ENCODE measurements around the gene WDR83.
"Not testable (repeated sequence)": the region's sequence is repeated elsewhere in the genome, so short reads cannot be mapped to it uniquely, and the experiment has no call there.

WDR83 gene

DNA sequence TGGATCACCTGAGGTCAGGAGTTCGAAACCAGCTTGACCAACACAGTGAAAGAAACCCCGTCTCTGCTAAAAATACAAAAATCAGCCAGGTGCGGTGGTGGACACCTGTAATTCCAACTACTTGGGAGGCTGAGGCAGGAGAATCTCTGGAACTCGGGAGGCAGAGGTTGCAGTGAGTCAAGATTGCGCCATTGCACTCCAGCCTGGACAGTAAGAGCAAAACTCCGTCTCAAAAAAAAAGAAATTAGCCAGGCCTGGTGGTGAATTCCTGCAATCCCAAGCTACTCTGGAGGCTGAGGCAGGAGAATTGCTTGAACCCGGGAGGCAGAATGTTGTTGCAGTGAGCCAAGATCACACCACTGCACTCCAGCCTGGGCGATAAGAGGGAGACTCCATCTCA is 42.0 kb downstream of the WDR83 start:
- Histone ChIP-seq H3K27ac (ENCODE audit: low read depth, low read length) (no peak overlapping the region), H3K9me3 (ENCODE audit: insufficient read depth, low read depth, low read length) (no peaks in the 10 kb centered on the region), H2BK5ac (ENCODE audit: low read depth, low read length, poor library complexity) (no peak overlapping the region), H2BK120ac (ENCODE audit: insufficient read depth, low read length, poor library complexity) (no peak overlapping the region), H3K36me3 (ENCODE audit: control insufficient read depth in 1 of 2, insufficient read depth in 2 of 2, low read length in 2 of 2) (peaks cover 71 to 77% of the 10 kb centered on the region in 2 experiments), H3K23ac (ENCODE audit: low read length) (no peak overlapping the region), H2AFZ (ENCODE audit: insufficient read depth, low read length, poor library complexity) (no peak overlapping the region), H3K9ac (ENCODE audit: low read length) (no peak overlapping the region), H3K14ac (ENCODE audit: low read length) (no peak overlapping the region), H3K27me3 (ENCODE audit: insufficient read depth, low read length) (no peaks in the 10 kb centered on the region), H3K4me3 (ENCODE audit: low read depth, low read length) (no peak overlapping the region), H4K91ac (ENCODE audit: low read depth, low read length) (no peak overlapping the region), H2AK5ac (ENCODE audit: low read length) (no peak overlapping the region), H3K4ac (ENCODE audit: low read depth, low read length) (no peak overlapping the region), H3K79me1 (ENCODE audit: low read length) (no peaks in the 10 kb centered on the region), H3K79me2 (ENCODE audit: control insufficient read depth, insufficient read depth, low read length, poor library complexity) (no peaks in the 10 kb centered on the region), H3K4me2 (ENCODE audit: low read length) (no peak overlapping the region), H3K18ac (ENCODE audit: low read length) (no peak overlapping the region), H3K4me1 (ENCODE audit: control insufficient read depth in 1 of 2, insufficient read depth in 2 of 2, low read length in 2 of 2) (no peaks in the 10 kb centered on the region), H2BK12ac (ENCODE audit: low read length) (no peak overlapping the region), H4K12ac (ENCODE audit: low read depth, low read length) (no peak overlapping the region), H4K8ac (ENCODE audit: low read depth, low read length) (no peak overlapping the region)
- no CpG with 5 or more reads among the region's 8 CpGs for WGBS (ENCODE audit: extremely low coverage, insufficient coverage, insufficient read length)
- DNase-seq, result peak; percentile 51 to 66

DNA sequence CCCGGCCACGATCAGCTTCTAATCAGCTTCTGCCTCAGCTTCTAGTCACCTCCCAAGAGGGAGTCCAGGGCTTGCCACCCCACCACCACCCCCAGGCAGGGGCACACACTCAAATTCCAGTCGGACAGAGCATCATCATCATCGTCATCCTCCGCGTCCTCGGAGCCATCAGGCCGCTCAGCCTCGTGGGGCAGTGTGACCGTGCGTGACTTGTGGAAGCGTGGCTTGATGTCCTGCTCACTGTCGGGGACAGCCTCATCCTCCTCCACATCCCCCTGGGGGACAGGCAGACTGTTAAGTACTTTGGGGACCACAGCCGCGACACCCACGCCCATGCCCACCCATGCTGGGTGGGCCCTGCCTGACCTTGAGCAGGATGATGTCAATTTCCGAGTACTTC is 44.6 kb downstream of the WDR83 start:
- H2AFZ ChIP-seq (ENCODE audit: insufficient read depth, low read length, poor library complexity), result no peak overlapping the region
- H4K12ac ChIP-seq (ENCODE audit: low read depth, low read length), result no peak overlapping the region
- H3K23ac ChIP-seq (ENCODE audit: low read length), result no peak overlapping the region
- H3K4me1 ChIP-seq (ENCODE audit: control insufficient read depth in 1 of 2, insufficient read depth in 2 of 2, low read length in 2 of 2), result no peaks in the 10 kb centered on the region
- H3K4ac ChIP-seq (ENCODE audit: low read depth, low read length), result no peak overlapping the region
- H2BK120ac ChIP-seq (ENCODE audit: insufficient read depth, low read length, poor library complexity), result no peak overlapping the region
- no peak for DNase-seq
- no peak overlapping the region for H3K9ac ChIP-seq (ENCODE audit: low read length)
- no peak overlapping the region for H4K91ac ChIP-seq (ENCODE audit: low read depth, low read length)
- H2AK5ac ChIP-seq (ENCODE audit: low read length), result no peak overlapping the region
- no peak overlapping the region for H2BK12ac ChIP-seq (ENCODE audit: low read length)
- H3K4me2 ChIP-seq (ENCODE audit: low read length), result no peak overlapping the region
- no peak overlapping the region for H3K14ac ChIP-seq (ENCODE audit: low read length)
- H3K9me3 ChIP-seq (ENCODE audit: insufficient read depth, low read depth, low read length), result no peaks in the 10 kb centered on the region
- H3K79me1 ChIP-seq (ENCODE audit: low read length), result no peaks in the 10 kb centered on the region
- peaks cover 72 to 79% of the 10 kb centered on the region in 2 experiments for H3K36me3 ChIP-seq (ENCODE audit: control insufficient read depth in 1 of 2, insufficient read depth in 2 of 2, low read length in 2 of 2)
- no peak overlapping the region for H2BK5ac ChIP-seq (ENCODE audit: low read depth, low read length, poor library complexity)
- H3K79me2 ChIP-seq (ENCODE audit: control insufficient read depth, insufficient read depth, low read length, poor library complexity), result no peaks in the 10 kb centered on the region
- no peak overlapping the region for H3K27ac ChIP-seq (ENCODE audit: low read depth, low read length)
- WGBS (ENCODE audit: extremely low coverage, insufficient coverage, insufficient read length), result no CpG with 5 or more reads among the region's 17 CpGs
- H3K18ac ChIP-seq (ENCODE audit: low read length), result no peak overlapping the region
- H3K4me3 ChIP-seq (ENCODE audit: low read depth, low read length), result no peak overlapping the region
- H3K27me3 ChIP-seq (ENCODE audit: insufficient read depth, low read length), result no peaks in the 10 kb centered on the region
- H4K8ac ChIP-seq (ENCODE audit: low read depth, low read length), result no peak overlapping the region

DNA sequence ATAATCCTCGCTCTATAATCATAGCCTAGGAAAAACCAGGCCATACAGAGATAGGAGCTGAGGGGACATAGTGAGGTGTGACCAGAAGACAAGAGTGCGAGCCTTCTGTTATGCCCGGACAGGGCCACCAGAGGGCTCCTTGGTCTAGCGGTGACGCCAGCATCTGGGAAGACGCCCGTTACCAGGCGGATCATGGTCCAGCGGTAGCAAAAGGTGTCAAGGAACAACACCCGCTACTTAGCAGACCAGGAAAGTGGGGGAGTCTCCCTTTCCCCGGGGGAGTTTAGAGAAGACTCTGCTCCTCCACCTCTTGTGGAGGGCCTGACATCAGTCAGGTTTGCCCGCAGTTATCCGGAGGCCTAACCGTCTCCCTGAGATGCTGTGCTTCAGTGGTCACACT is 45.5 kb downstream of the WDR83 start:
- not testable (repeated sequence) for H2BK120ac ChIP-seq (ENCODE audit: insufficient read depth, low read length, poor library complexity); H3K9me3 ChIP-seq (ENCODE audit: insufficient read depth, low read depth, low read length); H2BK12ac ChIP-seq (ENCODE audit: low read length); H3K27me3 ChIP-seq (ENCODE audit: insufficient read depth, low read length); H3K27ac ChIP-seq (ENCODE audit: low read depth, low read length); H3K18ac ChIP-seq (ENCODE audit: low read length); H4K12ac ChIP-seq (ENCODE audit: low read depth, low read length); H3K4me1 ChIP-seq (ENCODE audit: control insufficient read depth in 1 of 2, insufficient read depth in 2 of 2, low read length in 2 of 2); H4K91ac ChIP-seq (ENCODE audit: low read depth, low read length); H2BK5ac ChIP-seq (ENCODE audit: low read depth, low read length, poor library complexity); H3K4ac ChIP-seq (ENCODE audit: low read depth, low read length); H3K79me2 ChIP-seq (ENCODE audit: control insufficient read depth, insufficient read depth, low read length, poor library complexity); H3K9ac ChIP-seq (ENCODE audit: low read length); H3K14ac ChIP-seq (ENCODE audit: low read length); H2AK5ac ChIP-seq (ENCODE audit: low read length); DNase-seq; H2AFZ ChIP-seq (ENCODE audit: insufficient read depth, low read length, poor library complexity); H4K8ac ChIP-seq (ENCODE audit: low read depth, low read length); H3K79me1 ChIP-seq (ENCODE audit: low read length); H3K23ac ChIP-seq (ENCODE audit: low read length); H3K4me2 ChIP-seq (ENCODE audit: low read length); H3K4me3 ChIP-seq (ENCODE audit: low read depth, low read length)
- peaks cover 68 to 76% of the 10 kb centered on the region in 2 experiments for H3K36me3 ChIP-seq (ENCODE audit: control insufficient read depth in 1 of 2, insufficient read depth in 2 of 2, low read length in 2 of 2)
- no CpG with 5 or more reads among the region's 14 CpGs for WGBS (ENCODE audit: extremely low coverage, insufficient coverage, insufficient read length)

DNA sequence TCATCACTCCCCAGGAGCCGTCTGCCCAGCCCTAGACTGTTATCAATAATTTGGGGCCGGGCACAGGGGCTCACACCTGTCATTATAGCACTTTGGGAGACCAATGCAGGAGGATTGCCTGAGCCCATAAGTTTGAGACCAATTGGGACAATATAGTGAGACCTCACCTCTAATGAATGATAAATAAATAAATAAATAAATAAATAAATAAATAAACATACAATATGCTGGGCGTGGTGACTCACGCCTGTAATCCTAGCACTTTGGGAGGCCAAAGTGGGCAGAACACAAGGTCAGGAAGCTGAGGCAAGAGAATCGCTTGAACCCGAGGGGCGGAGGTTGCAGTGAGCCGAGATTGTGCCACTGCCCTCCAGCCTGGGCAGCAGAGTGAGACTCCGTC is 46.7 kb downstream of the WDR83 start:
- H3K14ac ChIP-seq (ENCODE audit: low read length); H3K27ac ChIP-seq (ENCODE audit: low read depth, low read length); H3K27me3 ChIP-seq (ENCODE audit: insufficient read depth, low read length); H3K4me1 ChIP-seq (ENCODE audit: control insufficient read depth in 1 of 2, insufficient read depth in 2 of 2, low read length in 2 of 2); H2AK5ac ChIP-seq (ENCODE audit: low read length); H2BK12ac ChIP-seq (ENCODE audit: low read length); H3K18ac ChIP-seq (ENCODE audit: low read length); DNase-seq; H2BK5ac ChIP-seq (ENCODE audit: low read depth, low read length, poor library complexity); H2AFZ ChIP-seq (ENCODE audit: insufficient read depth, low read length, poor library complexity); H3K23ac ChIP-seq (ENCODE audit: low read length); H3K4ac ChIP-seq (ENCODE audit: low read depth, low read length); H2BK120ac ChIP-seq (ENCODE audit: insufficient read depth, low read length, poor library complexity); H3K9me3 ChIP-seq (ENCODE audit: insufficient read depth, low read depth, low read length); H3K79me2 ChIP-seq (ENCODE audit: control insufficient read depth, insufficient read depth, low read length, poor library complexity); H4K12ac ChIP-seq (ENCODE audit: low read depth, low read length); H3K79me1 ChIP-seq (ENCODE audit: low read length); H3K9ac ChIP-seq (ENCODE audit: low read length); H3K4me2 ChIP-seq (ENCODE audit: low read length); H3K4me3 ChIP-seq (ENCODE audit: low read depth, low read length); H4K91ac ChIP-seq (ENCODE audit: low read depth, low read length); H4K8ac ChIP-seq (ENCODE audit: low read depth, low read length): not testable (repeated sequence)
- no CpG with 5 or more reads among the region's 9 CpGs for WGBS (ENCODE audit: extremely low coverage, insufficient coverage, insufficient read length)
- H3K36me3 ChIP-seq (ENCODE audit: control insufficient read depth in 1 of 2, insufficient read depth in 2 of 2, low read length in 2 of 2), result peaks cover 72 to 75% of the 10 kb centered on the region in 2 experiments

Data from trophoblast cell (in vitro differentiated cells and primary cell).